Measurements from ENCODE around the gene SELENOP. TPM values are rescaled to one million over a fixed set of nuclear protein-coding genes. Genes with fewer than 3 reads are reported as not detected.

Gene SELENOP
- total RNA-seq, 2 donors from 2014 or later: 0.16 to 0.34 TPM

GRCh38 chr5:42799668-42800114, 12.0 kb downstream of the SELENOP start:
- DNase-seq (no peak), ATAC-seq (replicated peaks in 1 of 2) (no peak)
- H3K9me3 Mint-ChIP-seq: no peaks in the 10 kb centered on the region
- H3K27ac Mint-ChIP-seq: no peak overlapping the region
- no peak overlapping the region for H3K4me3 Mint-ChIP-seq
- H3K27me3 Mint-ChIP-seq (ENCODE audit: low read depth): no peaks in the 10 kb centered on the region
- no peaks in the 10 kb centered on the region for H3K4me1 Mint-ChIP-seq (ENCODE audit: low read depth)
- H3K36me3 Mint-ChIP-seq (ENCODE audit: insufficient read depth in 2 of 2): peaks cover 0 to 2% of the 10 kb centered on the region in 2 donors

GRCh38 chr5:42799241-42799608, 12.5 kb downstream of the SELENOP start:
- DNase-seq (no peak), ATAC-seq (replicated peaks in 1 of 2) (no peak)
- peaks cover 0 to 3% of the 10 kb centered on the region in 2 donors for H3K9me3 Mint-ChIP-seq
- H3K27me3 Mint-ChIP-seq (ENCODE audit: low read depth): no peaks in the 10 kb centered on the region
- no peak overlapping the region for H3K4me3 Mint-ChIP-seq
- H3K36me3 Mint-ChIP-seq (ENCODE audit: insufficient read depth in 2 of 2): peaks cover 0 to 2% of the 10 kb centered on the region in 2 donors
- H3K27ac Mint-ChIP-seq: no peak overlapping the region
- no peaks in the 10 kb centered on the region for H3K4me1 Mint-ChIP-seq (ENCODE audit: low read depth)

GRCh38 chr5:42798284-42799240, 13.1 kb downstream of the SELENOP start:
- DNase-seq (no peak), ATAC-seq (replicated peaks in 1 of 2) (no peak)
- Mint-ChIP-seq H3K36me3 (ENCODE audit: insufficient read depth in 2 of 2) (peaks cover 0 to 2% of the 10 kb centered on the region in 2 donors), H3K27me3 (ENCODE audit: low read depth) (no peaks in the 10 kb centered on the region), H3K4me1 (ENCODE audit: low read depth) (no peaks in the 10 kb centered on the region), H3K9me3 (peaks cover 0 to 3% of the 10 kb centered on the region in 2 donors), H3K4me3 (no peak overlapping the region), H3K27ac (no peak overlapping the region)

GRCh38 chr5:42791151-42791550, 20.5 kb downstream of the SELENOP start:
- Mint-ChIP-seq H3K36me3 (ENCODE audit: insufficient read depth in 2 of 2) (peaks cover 13 to 14% of the 10 kb centered on the region in 2 donors), H3K9me3 (peaks cover 10 to 13% of the 10 kb centered on the region in 2 donors)
- no peak for ATAC-seq (replicated peaks in 1 of 2)

GRCh38 chr5:42787845-42788244, 23.8 kb downstream of the SELENOP start:
- Mint-ChIP-seq H3K27ac (no peak overlapping the region), H3K27me3 (ENCODE audit: low read depth) (no peaks in the 10 kb centered on the region), H3K36me3 (ENCODE audit: insufficient read depth in 2 of 2) (peaks cover 16 to 17% of the 10 kb centered on the region in 2 donors), H3K4me1 (ENCODE audit: low read depth) (no peaks in the 10 kb centered on the region), H3K9me3 (peaks cover 16 to 17% of the 10 kb centered on the region in 2 donors), H3K4me3 (no peak overlapping the region)
- ATAC-seq (replicated peaks in 1 of 2) (no peak), DNase-seq (no peak)

More at GRCh38 chr5:42791151-42791550, 20.5 kb downstream of the SELENOP start:
- H3K4me3 Mint-ChIP-seq: no peak overlapping the region
- DNase-seq: no peak
- no peak overlapping the region for H3K27ac Mint-ChIP-seq
- H3K27me3 Mint-ChIP-seq (ENCODE audit: low read depth): no peaks in the 10 kb centered on the region
- H3K4me1 Mint-ChIP-seq (ENCODE audit: low read depth): no peaks in the 10 kb centered on the region

- no peaks in the 10 kb centered on the region for H3K4me1 Mint-ChIP-seq (ENCODE audit: low read depth)
- H3K36me3 Mint-ChIP-seq (ENCODE audit: insufficient read depth in 2 of 2): peaks cover 16 to 19% of the 10 kb centered on the region in 2 donors
- no peak for ATAC-seq (replicated peaks in 1 of 2)
- no peaks in the 10 kb centered on the region for H3K27me3 Mint-ChIP-seq (ENCODE audit: low read depth)
- peaks cover 16 to 17% of the 10 kb centered on the region in 2 donors for H3K9me3 Mint-ChIP-seq
- no peak overlapping the region for H3K27ac Mint-ChIP-seq
- no peak overlapping the region for H3K4me3 Mint-ChIP-seq
- no peak for DNase-seq
These were observed 24.6 kb downstream of the SELENOP start for GRCh38 chr5:42787073-42787472.

GRCh38 chr5:42785756-42786155, 25.9 kb downstream of the SELENOP start:
- no peaks in the 10 kb centered on the region for H3K27me3 Mint-ChIP-seq (ENCODE audit: low read depth)
- no peak overlapping the region for H3K27ac Mint-ChIP-seq
- DNase-seq (no peak), ATAC-seq (replicated peaks in 1 of 2) (no peak)
- H3K4me1 Mint-ChIP-seq (ENCODE audit: low read depth): no peaks in the 10 kb centered on the region
- H3K9me3 Mint-ChIP-seq: peaks cover 16 to 17% of the 10 kb centered on the region in 2 donors
- H3K36me3 Mint-ChIP-seq (ENCODE audit: insufficient read depth in 2 of 2): peaks cover 16 to 19% of the 10 kb centered on the region in 2 donors
- H3K4me3 Mint-ChIP-seq: no peak overlapping the region

GRCh38 chr5:42784132-42784531, 27.6 kb downstream of the SELENOP start:
- ATAC-seq (replicated peaks in 1 of 2): no peak
- Mint-ChIP-seq H3K4me1 (ENCODE audit: low read depth) (no peaks in the 10 kb centered on the region), H3K36me3 (ENCODE audit: insufficient read depth in 2 of 2) (peaks cover 14 to 15% of the 10 kb centered on the region in 2 donors), H3K9me3 (peaks cover 14 to 15% of the 10 kb centered on the region in 2 donors), H3K27me3 (ENCODE audit: low read depth) (no peaks in the 10 kb centered on the region), H3K27ac (no peak overlapping the region), H3K4me3 (no peak overlapping the region)
- DNase-seq: no peak

GRCh38 chr5:42781584-42781983, 30.1 kb downstream of the SELENOP start:
- Mint-ChIP-seq H3K9me3 (peaks cover 10 to 11% of the 10 kb centered on the region in 2 donors), H3K27ac (no peak overlapping the region), H3K4me3 (no peak overlapping the region), H3K4me1 (ENCODE audit: low read depth) (peaks cover 5% of the 10 kb centered on the region), H3K36me3 (ENCODE audit: insufficient read depth in 2 of 2) (peaks cover 6 to 8% of the 10 kb centered on the region in 2 donors), H3K27me3 (ENCODE audit: low read depth) (no peaks in the 10 kb centered on the region)
- DNase-seq (no peak), ATAC-seq (replicated peaks in 1 of 2) (no peak)

- no peak overlapping the region for H3K27ac Mint-ChIP-seq
- H3K36me3 Mint-ChIP-seq (ENCODE audit: insufficient read depth in 2 of 2): peaks cover 0 to 2% of the 10 kb centered on the region in 2 donors
- H3K9me3 Mint-ChIP-seq: no peaks in the 10 kb centered on the region
- no peaks in the 10 kb centered on the region for H3K27me3 Mint-ChIP-seq (ENCODE audit: low read depth)
- ATAC-seq (replicated peaks in 1 of 2) (no peak), DNase-seq (no peak)
- peaks cover 5% of the 10 kb centered on the region for H3K4me1 Mint-ChIP-seq (ENCODE audit: low read depth)
- no peak overlapping the region for H3K4me3 Mint-ChIP-seq
These were observed 32.6 kb downstream of the SELENOP start for GRCh38 chr5:42779083-42779482.

- Mint-ChIP-seq H3K4me3 (no peak overlapping the region), H3K27me3 (ENCODE audit: low read depth) (peaks cover 4% of the 10 kb centered on the region), H3K4me1 (ENCODE audit: low read depth) (no peaks in the 10 kb centered on the region), H3K36me3 (ENCODE audit: insufficient read depth in 2 of 2) (no peaks in the 10 kb centered on the region), H3K9me3 (no peaks in the 10 kb centered on the region), H3K27ac (no peak overlapping the region)
- no peak for DNase-seq
- ATAC-seq (replicated peaks in 1 of 2): no peak
These were observed 39.3 kb downstream of the SELENOP start for GRCh38 chr5:42772265-42772993.

GRCh38 chr5:42770003-42770402, 41.7 kb downstream of the SELENOP start:
- no peaks in the 10 kb centered on the region for H3K36me3 Mint-ChIP-seq (ENCODE audit: insufficient read depth in 2 of 2)
- H3K4me1 Mint-ChIP-seq (ENCODE audit: low read depth): no peaks in the 10 kb centered on the region
- no peak overlapping the region for H3K27ac Mint-ChIP-seq
- DNase-seq (no peak), ATAC-seq (replicated peaks in 1 of 2) (no peak)
- H3K27me3 Mint-ChIP-seq (ENCODE audit: low read depth): peaks cover 12% of the 10 kb centered on the region
- no peaks in the 10 kb centered on the region for H3K9me3 Mint-ChIP-seq
- no peak overlapping the region for H3K4me3 Mint-ChIP-seq

GRCh38 chr5:42768106-42768504, 43.6 kb downstream of the SELENOP start:
- H3K4me1 Mint-ChIP-seq (ENCODE audit: low read depth): no peaks in the 10 kb centered on the region
- H3K27me3 Mint-ChIP-seq (ENCODE audit: low read depth): peaks cover 12% of the 10 kb centered on the region
- H3K4me3 Mint-ChIP-seq: no peak overlapping the region
- no peaks in the 10 kb centered on the region for H3K9me3 Mint-ChIP-seq
- H3K36me3 Mint-ChIP-seq (ENCODE audit: insufficient read depth in 2 of 2): no peaks in the 10 kb centered on the region
- no peak for ATAC-seq (replicated peaks in 1 of 2)
- H3K27ac Mint-ChIP-seq: no peak overlapping the region
- DNase-seq: no peak
